Stimulated activated CD8-positive, alpha-beta memory T cell treated with anti-CD3 and anti-CD28 coated beads, Interleukin-2, amount 100 ng/mL, for 1 hour (primary cell): ENCODE measurements around the gene C3AR1.
"Not testable (repeated sequence)": the region's sequence is repeated elsewhere in the genome, so short reads cannot be mapped to it uniquely, and the experiment has no call there.

ENCODE experiments used
- DNase-seq, 2 donors: peaks; one replicate each; pipeline ENCODE4 v3.0.0-alpha.2; 2020; ENCODE audit warnings: low read depth in 2 of 2

C3AR1 gene

DNA sequence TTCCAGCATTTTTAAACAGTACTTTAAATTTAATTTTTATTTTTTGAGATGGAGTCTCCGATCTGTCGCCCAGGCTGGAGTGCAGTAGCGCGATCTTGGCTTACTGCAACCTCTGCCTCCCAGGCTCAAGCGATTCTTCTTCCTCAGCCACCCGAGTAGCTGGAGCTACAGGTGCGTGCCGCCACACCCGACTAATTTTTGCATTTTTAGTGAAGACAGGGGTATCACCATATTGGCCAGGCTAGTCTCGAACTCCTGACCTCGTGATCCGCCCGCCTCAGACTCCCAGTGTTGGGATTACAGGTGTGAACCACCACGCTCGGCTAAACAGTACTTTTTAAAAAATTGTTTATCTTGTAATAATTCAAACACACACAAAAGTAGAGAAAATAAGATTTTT is 37.9 kb downstream of the C3AR1 start:
- DNase-seq = no peak

DNA sequence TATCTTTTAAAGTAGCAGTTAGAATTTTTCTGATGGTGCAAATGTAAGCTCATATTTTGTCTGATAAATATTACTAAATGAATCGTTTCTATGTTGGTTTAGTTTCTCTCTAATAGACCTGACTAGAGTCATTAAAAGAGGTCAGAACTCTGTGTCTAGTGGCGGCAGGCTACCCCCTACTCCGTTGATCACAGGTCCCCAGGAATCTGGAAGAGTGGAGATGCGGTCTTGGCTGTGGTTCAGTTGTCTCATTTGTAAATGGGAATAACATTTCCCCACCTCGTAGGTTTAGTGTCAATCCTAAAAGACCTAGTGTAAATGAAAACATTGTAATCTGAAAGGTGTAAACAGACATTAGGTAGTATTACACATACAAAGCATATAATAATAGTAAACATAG is 38.3 kb downstream of the C3AR1 start:
- no peak for DNase-seq

DNA sequence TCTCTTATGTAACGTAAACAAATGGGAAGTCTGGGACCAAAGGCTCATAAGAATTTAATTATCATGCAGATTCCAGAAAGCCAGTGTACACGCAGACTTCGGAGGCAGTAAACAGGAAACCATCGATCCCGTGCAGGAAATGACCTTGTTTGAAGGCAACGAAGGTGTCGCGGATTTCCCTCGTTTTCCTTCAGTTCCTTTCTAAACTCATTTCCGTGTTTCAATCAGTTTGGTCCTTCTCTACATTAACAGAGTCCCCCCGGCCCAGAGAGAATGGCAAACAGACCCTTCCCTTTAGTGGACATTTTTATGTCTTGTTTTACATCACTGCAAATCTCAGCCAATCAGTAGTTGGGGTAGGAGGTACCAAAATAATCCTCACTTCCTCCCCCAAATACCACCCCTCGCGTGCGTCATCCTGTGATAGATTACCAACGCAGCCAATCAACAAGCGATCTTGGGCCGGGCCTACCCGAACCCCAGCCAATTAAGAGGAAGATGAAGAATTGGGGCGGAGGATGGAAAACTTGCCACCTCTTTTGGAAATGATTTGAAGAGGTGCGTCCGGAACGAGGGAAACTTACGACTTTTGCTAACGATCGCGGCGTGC is 39.8 kb downstream of the C3AR1 start:
- DNase-seq = peak; percentile 90 to 93

DNA sequence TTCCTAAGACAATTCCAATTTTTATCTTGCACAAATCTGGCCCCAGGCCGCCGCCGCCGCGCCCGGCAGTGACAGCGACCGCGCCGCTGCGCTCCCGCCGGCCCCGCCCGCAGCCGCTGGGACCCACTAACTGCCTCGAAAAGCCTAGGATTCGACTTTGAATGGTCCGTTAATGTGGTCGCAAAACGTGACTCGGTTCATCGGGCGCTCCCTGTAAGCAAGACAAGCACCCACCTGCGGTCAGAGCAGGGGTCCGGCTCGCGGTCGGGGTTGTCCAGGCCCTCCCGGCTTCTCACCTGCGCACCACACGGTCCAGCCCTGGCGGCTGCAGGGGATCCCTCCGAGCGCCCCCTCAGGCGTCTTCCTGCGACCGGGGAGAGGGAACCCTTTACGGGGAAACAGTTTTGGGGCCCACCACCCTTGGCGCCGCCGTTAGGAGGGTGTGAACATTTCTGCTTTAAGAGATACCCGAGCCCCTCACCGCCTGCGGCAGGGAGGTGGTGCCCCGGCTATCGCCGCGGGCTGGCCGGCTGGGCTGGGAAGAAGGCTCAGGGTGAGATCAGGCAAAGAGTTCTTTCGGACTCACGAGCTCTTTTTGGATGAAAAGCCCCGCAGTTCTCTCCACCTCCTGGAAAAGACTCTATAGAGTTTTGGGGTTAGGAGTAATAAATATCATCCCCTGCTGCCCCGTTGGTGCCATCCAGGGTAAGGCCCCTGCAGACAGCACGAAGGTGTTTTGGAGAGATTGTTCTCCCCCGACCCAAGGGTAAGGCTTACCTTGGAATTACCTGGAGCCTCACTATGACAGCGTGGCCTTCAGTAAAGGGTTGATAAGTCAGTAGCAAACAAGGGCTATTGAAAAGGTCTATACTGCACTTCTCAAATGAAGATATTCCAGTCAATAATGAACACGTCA is 47.2 kb downstream of the C3AR1 start:
- DNase-seq = no peak

DNA sequence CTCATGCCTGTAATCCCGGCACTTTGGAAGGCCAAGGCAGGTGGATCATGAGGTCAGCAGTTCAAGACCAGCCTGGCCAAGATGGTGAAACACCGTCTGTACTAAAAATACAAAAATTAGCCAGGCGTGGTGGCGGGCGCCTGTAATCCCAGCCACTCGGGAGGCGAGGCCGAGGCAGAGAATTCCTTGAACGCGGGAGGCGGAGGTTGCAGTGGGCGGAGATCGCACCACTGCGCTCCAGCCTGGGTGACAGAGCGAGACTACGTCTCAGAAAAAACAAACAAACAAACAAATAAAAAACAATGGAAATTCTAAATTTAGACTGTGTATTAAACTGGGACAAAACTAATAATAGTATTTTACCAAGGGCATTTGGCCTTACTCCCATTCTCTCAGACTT is 47.9 kb downstream of the C3AR1 start:
- not testable (repeated sequence) for DNase-seq

DNA sequence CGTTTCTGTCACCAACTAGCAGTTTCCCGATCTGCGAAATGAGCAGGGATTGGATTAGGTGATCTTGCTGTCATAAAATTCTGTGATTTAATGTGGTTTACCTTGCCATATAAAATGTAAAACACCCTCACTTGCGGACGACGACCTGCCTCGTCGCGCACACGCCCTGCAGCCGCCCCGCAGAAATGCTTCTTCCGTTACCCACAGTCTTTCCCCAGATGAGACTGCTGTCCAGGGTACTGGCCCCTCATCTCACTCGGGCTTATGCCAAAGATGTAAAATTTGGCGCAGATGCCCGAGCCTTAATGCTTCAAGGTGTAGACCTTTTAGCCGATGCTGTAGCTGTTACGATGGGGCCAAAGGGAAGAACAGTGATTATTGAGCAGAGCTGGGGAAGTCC is 51.3 kb downstream of the C3AR1 start:
- no peak for DNase-seq

DNA sequence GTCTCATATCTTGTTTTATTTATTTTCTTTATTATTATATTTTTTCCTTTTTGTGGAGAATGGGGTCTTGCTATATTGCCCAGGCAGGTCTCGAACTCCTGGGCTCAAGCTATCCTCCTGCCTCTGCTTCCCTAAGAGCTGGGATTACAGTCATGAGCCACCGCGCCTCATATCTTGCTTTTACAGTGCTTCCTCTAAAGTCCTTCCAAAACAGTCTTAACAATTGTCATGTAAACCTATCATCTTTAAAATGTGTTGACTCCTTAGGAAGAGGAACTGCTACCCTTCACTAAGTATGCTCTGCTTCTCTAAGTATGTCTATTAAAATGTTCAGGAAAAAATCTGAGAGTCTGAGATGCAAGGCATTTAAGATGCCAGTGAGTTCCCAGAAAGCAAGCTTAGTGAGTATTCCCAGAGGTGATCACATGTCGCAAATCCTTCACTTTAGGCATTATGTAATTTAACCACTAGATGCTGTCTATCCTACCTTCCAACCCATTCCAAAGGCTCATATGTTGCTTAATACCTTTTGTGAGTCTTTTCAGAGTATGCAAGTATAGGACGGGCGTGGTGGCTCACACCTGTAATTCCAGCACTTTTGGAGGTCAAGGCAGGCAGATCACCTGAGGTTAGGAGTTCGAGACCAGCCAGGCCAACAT is 53.4 kb downstream of the C3AR1 start:
- DNase-seq = no peak

DNA sequence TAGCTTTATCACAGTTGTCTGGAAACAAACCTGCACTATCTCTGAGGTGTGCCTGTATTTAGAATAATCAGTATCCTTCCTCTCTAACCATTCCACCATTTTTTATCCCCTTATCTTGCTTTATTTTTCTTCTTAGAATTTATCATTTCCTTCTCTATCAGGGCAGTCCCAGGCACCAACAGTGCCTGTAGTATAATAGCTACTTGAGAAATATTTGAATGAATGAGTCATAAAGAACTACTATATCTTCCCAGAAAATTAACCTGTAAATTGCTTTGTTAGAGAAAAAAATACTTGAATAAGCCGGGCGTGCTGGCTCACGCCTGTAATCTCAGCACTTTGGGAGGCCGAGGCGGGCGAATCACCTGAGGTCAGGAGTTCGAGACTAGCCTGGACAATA is 54.8 kb downstream of the C3AR1 start:
- DNase-seq = no peak
